CD4-positive, alpha-beta T cell treated with Interleukin-17A for 4 hours (primary cell): ENCODE data around the gene RAPSN.

Experiments used
- DNase-seq: peaks from one replicate; pipeline ENCODE4 v3.0.0-alpha.2; 2020; ENCODE audit warnings: mixed read lengths

RAPSN gene

DNA sequence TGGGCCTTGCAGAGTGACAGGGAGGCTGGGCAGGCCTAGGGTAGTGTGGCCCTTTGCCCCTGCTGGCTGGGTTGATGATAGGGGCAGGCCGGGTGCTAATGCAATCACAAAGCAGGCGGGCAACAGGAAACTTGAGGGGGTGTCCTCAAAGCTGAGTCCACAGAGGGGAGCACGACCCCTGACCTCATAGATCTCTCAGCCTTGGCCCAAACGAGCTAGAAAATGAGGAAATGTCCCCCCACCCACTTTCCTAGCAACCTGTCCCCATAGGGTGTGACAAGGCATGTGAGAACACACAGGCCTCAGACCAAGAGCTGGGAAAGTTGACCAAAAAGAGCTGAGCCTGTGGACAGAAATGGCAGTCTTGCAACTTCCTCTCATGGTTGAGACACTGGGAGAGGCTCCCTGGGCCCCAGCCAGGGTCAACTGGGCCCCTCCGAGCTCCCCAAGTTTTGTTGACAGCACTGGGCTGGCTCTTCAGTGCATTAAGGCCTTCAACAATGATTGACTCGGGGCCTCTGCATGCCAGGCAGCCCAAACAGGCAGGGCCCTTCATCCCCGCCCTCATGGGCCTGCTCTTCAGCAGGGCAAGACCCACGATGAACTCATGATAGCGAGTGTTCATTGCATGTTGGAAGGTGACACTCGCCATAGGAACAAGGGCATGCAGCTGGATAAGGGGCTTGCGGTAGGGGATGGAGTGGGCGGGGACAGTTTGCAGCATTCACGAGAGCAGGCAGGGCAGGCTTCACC, 60.8 kb downstream of the RAPSN start:
- no peak for DNase-seq
